ENCODE data around the gene KRT15.

The KRT15 gene

GRCh38 chr17:41530062-41531048 is 11.7 kb upstream of the KRT15 start:
- Histone ChIP-seq H3K4me2 (ENCODE audit: low read length, poor library complexity, severe bottlenecking) (no peak overlapping the region), H2BK120ac (ENCODE audit: low read depth, low read length) (peak overlapping the region; percentile 81), H3K9ac (ENCODE audit: low read length) (peak overlapping the region; percentile 28), H2BK12ac (ENCODE audit: low read length in 2 of 2) (peak overlapping the region; percentile 85 to 93), H3K14ac (ENCODE audit: low read length in 2 of 2) (peak overlapping the region in 1 of 2 experiments; percentile 44), H2AFZ (ENCODE audit: low read depth, low read length) (no peak overlapping the region), H3K4me1 (ENCODE audit: control insufficient read depth, insufficient read depth, low read depth, low read length) (peaks cover 32% of the 10 kb centered on the region), H3K27me3 (ENCODE audit: control insufficient read depth in 1 of 2, insufficient read depth in 1 of 2, low read length in 2 of 2) (peaks cover 0 to 22% of the 10 kb centered on the region in 2 experiments), H3K36me3 (ENCODE audit: control insufficient read depth in 1 of 2, insufficient read depth in 2 of 2, low read depth in 1 of 2, low read length in 2 of 2) (no peaks in the 10 kb centered on the region), H2BK5ac (ENCODE audit: low read depth, low read length, poor library complexity, severe bottlenecking) (no peak overlapping the region), H3K27ac (ENCODE audit: low read length, poor library complexity, severe bottlenecking) (peak overlapping the region; percentile 30), H2AK5ac (ENCODE audit: low read length, severe bottlenecking) (peak overlapping the region; percentile 76), H3K9me3 (ENCODE audit: control insufficient read depth, low read length) (no peaks in the 10 kb centered on the region), H3K23ac (ENCODE audit: low read length in 2 of 2) (no peak overlapping the region), H3K18ac (ENCODE audit: low read depth in 1 of 2, low read length in 2 of 2) (peak overlapping the region; percentile 85 to 90), H2BK15ac (ENCODE audit: low read depth, poor library complexity, severe bottlenecking) (peak overlapping the region; percentile 15), H3K4ac (ENCODE audit: low read depth in 1 of 2, low read length in 2 of 2) (peak overlapping the region; percentile 66 to 70), H3K79me1 (replicated peaks; ENCODE audit: low read length, poor library complexity, severe bottlenecking) (peaks cover 2% of the 10 kb centered on the region), H4K91ac (ENCODE audit: low read length) (peak overlapping the region; percentile 83), H3K4me3 (ENCODE audit: insufficient read depth in 1 of 2, low read depth in 1 of 2, low read length in 2 of 2) (peak overlapping the region in 1 of 2 experiments; percentile 31), H4K8ac (ENCODE audit: low read length) (peak overlapping the region; percentile 92)
- DNase-seq, result peak; percentile 96
- 38% methylated on average over 7 of the region's 8 CpGs for WGBS

- H4K8ac ChIP-seq (ENCODE audit: low read length), result peak overlapping the region; percentile 38
- H2BK12ac ChIP-seq (ENCODE audit: low read length in 2 of 2), result peak overlapping the region; percentile 69 to 93
- H3K27ac ChIP-seq (ENCODE audit: low read length, poor library complexity, severe bottlenecking), result peak overlapping the region; percentile 30
- no peak overlapping the region for H2BK5ac ChIP-seq (ENCODE audit: low read depth, low read length, poor library complexity, severe bottlenecking)
- H3K79me1 ChIP-seq (replicated peaks; ENCODE audit: low read length, poor library complexity, severe bottlenecking), result peaks cover 2% of the 10 kb centered on the region
- no peak for DNase-seq
- no peak overlapping the region for H3K23ac ChIP-seq (ENCODE audit: low read length in 2 of 2)
- H3K18ac ChIP-seq (ENCODE audit: low read depth in 1 of 2, low read length in 2 of 2), result peak overlapping the region; percentile 24 to 88
- no peak overlapping the region for H2AFZ ChIP-seq (ENCODE audit: low read depth, low read length)
- peaks cover 0 to 19% of the 10 kb centered on the region in 2 experiments for H3K27me3 ChIP-seq (ENCODE audit: control insufficient read depth in 1 of 2, insufficient read depth in 1 of 2, low read length in 2 of 2)
- H3K14ac ChIP-seq (ENCODE audit: low read length in 2 of 2), result no peak overlapping the region
- H2BK120ac ChIP-seq (ENCODE audit: low read depth, low read length), result peak overlapping the region; percentile 81
- no peak overlapping the region for H3K4me3 ChIP-seq (ENCODE audit: insufficient read depth in 1 of 2, low read depth in 1 of 2, low read length in 2 of 2)
- H3K4me1 ChIP-seq (ENCODE audit: control insufficient read depth, insufficient read depth, low read depth, low read length), result peaks cover 33% of the 10 kb centered on the region
- H3K9me3 ChIP-seq (ENCODE audit: control insufficient read depth, low read length), result no peaks in the 10 kb centered on the region
- H3K4me2 ChIP-seq (ENCODE audit: low read length, poor library complexity, severe bottlenecking), result no peak overlapping the region
- peak overlapping the region; percentile 42 to 52 for H3K4ac ChIP-seq (ENCODE audit: low read depth in 1 of 2, low read length in 2 of 2)
- H3K36me3 ChIP-seq (ENCODE audit: control insufficient read depth in 1 of 2, insufficient read depth in 2 of 2, low read depth in 1 of 2, low read length in 2 of 2), result peaks cover 0 to 8% of the 10 kb centered on the region in 2 experiments
- H4K91ac ChIP-seq (ENCODE audit: low read length), result peak overlapping the region; percentile 55
- WGBS, result 56% methylated on average over 5 of the region's 5 CpGs
- no peak overlapping the region for H2BK15ac ChIP-seq (ENCODE audit: low read depth, poor library complexity, severe bottlenecking)
- no peak overlapping the region for H3K9ac ChIP-seq (ENCODE audit: low read length)
- H2AK5ac ChIP-seq (ENCODE audit: low read length, severe bottlenecking), result peak overlapping the region; percentile 49
Measured at GRCh38 chr17:41529491-41529915, 10.8 kb upstream of the KRT15 start.

GRCh38 chr17:41528959-41529353 is 10.3 kb upstream of the KRT15 start:
- no peak overlapping the region for H2AK5ac ChIP-seq (ENCODE audit: low read length, severe bottlenecking)
- H3K4ac ChIP-seq (ENCODE audit: low read depth in 1 of 2, low read length in 2 of 2), result peak overlapping the region in 1 of 2 experiments; percentile 9
- peaks cover 2% of the 10 kb centered on the region for H3K79me1 ChIP-seq (replicated peaks; ENCODE audit: low read length, poor library complexity, severe bottlenecking)
- H4K91ac ChIP-seq (ENCODE audit: low read length), result peak overlapping the region; percentile 74
- no peaks in the 10 kb centered on the region for H3K9me3 ChIP-seq (ENCODE audit: control insufficient read depth, low read length)
- no peak overlapping the region for H3K4me2 ChIP-seq (ENCODE audit: low read length, poor library complexity, severe bottlenecking)
- H3K4me3 ChIP-seq (ENCODE audit: insufficient read depth in 1 of 2, low read depth in 1 of 2, low read length in 2 of 2), result no peak overlapping the region
- no peak overlapping the region for H4K8ac ChIP-seq (ENCODE audit: low read length)
- H3K27ac ChIP-seq (ENCODE audit: low read length, poor library complexity, severe bottlenecking), result no peak overlapping the region
- no peak overlapping the region for H3K9ac ChIP-seq (ENCODE audit: low read length)
- H2BK15ac ChIP-seq (ENCODE audit: low read depth, poor library complexity, severe bottlenecking), result no peak overlapping the region
- peaks cover 0 to 14% of the 10 kb centered on the region in 2 experiments for H3K36me3 ChIP-seq (ENCODE audit: control insufficient read depth in 1 of 2, insufficient read depth in 2 of 2, low read depth in 1 of 2, low read length in 2 of 2)
- no peak overlapping the region for H3K14ac ChIP-seq (ENCODE audit: low read length in 2 of 2)
- no peak overlapping the region for H2BK5ac ChIP-seq (ENCODE audit: low read depth, low read length, poor library complexity, severe bottlenecking)
- DNase-seq, result no peak
- H3K23ac ChIP-seq (ENCODE audit: low read length in 2 of 2), result no peak overlapping the region
- WGBS, result 63% methylated on average over 10 of the region's 10 CpGs
- H3K4me1 ChIP-seq (ENCODE audit: control insufficient read depth, insufficient read depth, low read depth, low read length), result peaks cover 33% of the 10 kb centered on the region
- H3K27me3 ChIP-seq (ENCODE audit: control insufficient read depth in 1 of 2, insufficient read depth in 1 of 2, low read length in 2 of 2), result peaks cover 0 to 19% of the 10 kb centered on the region in 2 experiments
- H3K18ac ChIP-seq (ENCODE audit: low read depth in 1 of 2, low read length in 2 of 2), result peak overlapping the region in 1 of 2 experiments; percentile 88
- H2AFZ ChIP-seq (ENCODE audit: low read depth, low read length), result no peak overlapping the region
- no peak overlapping the region for H2BK120ac ChIP-seq (ENCODE audit: low read depth, low read length)
- peak overlapping the region in 1 of 2 experiments; percentile 93 for H2BK12ac ChIP-seq (ENCODE audit: low read length in 2 of 2)
